HG03039 (cell line): ENCODE results near the gene ACAP3.
"Not testable (repeated sequence)": the region's sequence is repeated elsewhere in the genome, so short reads cannot be mapped to it uniquely, and the experiment has no call there.

Source experiments
- ATAC-seq: cut with Tn5 transposase; IDR thresholded peaks from one replicate; pipeline ENCODE4 v1.9.1; 2021; ENCODE audit warnings: mild to moderate bottlenecking, moderate library complexity; ENCODE audit not compliant: unreplicated experiment

ACAP3 gene

GRCh38 chr1:1268284-1268682 lies 39.4 kb downstream of the ACAP3 start:
- no peak for ATAC-seq

GRCh38 chr1:1267488-1268283 lies 40.0 kb downstream of the ACAP3 start:
- ATAC-seq = no peak

- no peak for ATAC-seq
Measured at GRCh38 chr1:1264868-1265272, 42.9 kb downstream of the ACAP3 start.

GRCh38 chr1:1264026-1264425 lies 43.7 kb downstream of the ACAP3 start:
- no peak for ATAC-seq

- no peak for ATAC-seq
Measured at GRCh38 chr1:1262758-1263157, 45.0 kb downstream of the ACAP3 start.

GRCh38 chr1:1262071-1262470 lies 45.7 kb downstream of the ACAP3 start:
- ATAC-seq = no peak

- ATAC-seq = no peak
Measured at GRCh38 chr1:1260843-1261560, 46.7 kb downstream of the ACAP3 start.

- no peak for ATAC-seq
Measured at GRCh38 chr1:1259951-1260600, 47.7 kb downstream of the ACAP3 start.

- no peak for ATAC-seq
Measured at GRCh38 chr1:1259540-1259939, 48.2 kb downstream of the ACAP3 start.

GRCh38 chr1:1259119-1259488 lies 48.6 kb downstream of the ACAP3 start:
- ATAC-seq = no peak

- no peak for ATAC-seq
Measured at GRCh38 chr1:1256956-1257871, 50.5 kb downstream of the ACAP3 start.

GRCh38 chr1:1255611-1256010 lies 52.1 kb downstream of the ACAP3 start:
- ATAC-seq = no peak

GRCh38 chr1:1255078-1255477 lies 52.7 kb downstream of the ACAP3 start:
- no peak for ATAC-seq

- ATAC-seq = no peak
Measured at GRCh38 chr1:1254667-1254998, 53.1 kb downstream of the ACAP3 start.

GRCh38 chr1:1253972-1254666 lies 53.6 kb downstream of the ACAP3 start:
- no peak for ATAC-seq

- ATAC-seq = no peak
Measured at GRCh38 chr1:1253314-1253713, 54.4 kb downstream of the ACAP3 start.

- no peak for ATAC-seq
Measured at GRCh38 chr1:1250786-1251284, 56.9 kb downstream of the ACAP3 start.

GRCh38 chr1:1248009-1248913 lies 59.5 kb downstream of the ACAP3 start:
- ATAC-seq = not testable (repeated sequence)

GRCh38 chr1:1247341-1247913 lies 60.3 kb downstream of the ACAP3 start:
- ATAC-seq = no peak
